ENCODE measurements around the gene CSMD2.
"Not testable (repeated sequence)": the region's sequence is repeated elsewhere in the genome, so short reads cannot be mapped to it uniquely, and the experiment has no call there.

CSMD2 gene

DNA sequence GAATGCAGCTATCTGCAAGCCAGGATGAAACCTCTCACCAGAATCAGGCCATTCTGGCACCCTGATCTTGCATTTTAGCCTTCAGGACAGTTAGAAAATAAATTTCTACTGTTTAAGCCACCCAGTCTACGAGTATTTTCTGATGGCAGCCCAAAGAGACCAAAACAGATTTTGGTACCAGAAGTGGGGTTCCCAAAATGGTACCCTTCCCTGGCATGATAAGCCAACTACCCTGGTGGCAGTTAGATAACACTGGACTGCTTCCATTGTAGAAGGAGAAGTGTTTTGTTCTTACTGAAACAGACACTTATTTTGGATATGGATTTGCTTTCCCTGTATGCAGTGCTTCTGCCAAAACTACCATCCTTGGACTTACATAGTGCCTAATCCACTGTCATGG lies 115.0 kb downstream of the CSMD2 start:
- no peak for DNase-seq

DNA sequence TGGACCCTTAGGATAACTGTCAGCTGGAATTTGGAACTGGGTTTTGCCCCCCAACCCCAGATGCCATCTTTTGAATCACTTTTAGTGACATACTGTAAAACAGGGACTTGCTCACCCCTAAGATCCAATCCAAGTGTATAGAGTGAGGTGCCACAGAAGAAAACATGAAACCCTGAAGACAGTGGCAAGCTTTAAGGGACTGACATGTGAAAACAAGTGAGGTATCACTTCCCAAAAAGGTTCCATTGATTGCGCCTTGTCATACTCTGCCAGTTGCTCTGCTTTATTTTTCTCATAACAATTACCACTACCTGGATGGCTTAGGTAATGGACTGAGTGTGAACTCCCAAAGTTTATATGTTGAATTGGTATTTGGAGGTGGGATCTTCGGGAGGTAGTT lies 115.6 kb downstream of the CSMD2 start:
- DNase-seq = no peak

DNA sequence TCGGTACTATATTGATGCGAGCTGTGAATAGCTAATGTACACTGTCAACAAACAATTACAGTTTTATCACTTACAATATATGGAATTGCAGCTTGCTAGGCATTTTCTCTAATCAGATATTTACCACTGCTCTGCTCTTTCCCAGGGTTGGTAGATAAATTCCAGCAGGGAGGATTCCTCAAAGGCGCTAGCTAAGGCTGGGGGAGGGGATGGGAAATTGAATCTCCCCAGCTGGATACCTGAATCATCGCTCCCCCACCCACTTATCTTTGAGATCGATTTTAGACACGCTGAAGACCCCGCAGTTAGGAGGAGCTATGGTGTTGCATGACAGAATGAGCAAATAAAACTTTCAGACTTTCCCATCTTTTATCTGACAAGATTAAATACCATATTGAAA lies 127.2 kb downstream of the CSMD2 start:
- no peak for DNase-seq

DNA sequence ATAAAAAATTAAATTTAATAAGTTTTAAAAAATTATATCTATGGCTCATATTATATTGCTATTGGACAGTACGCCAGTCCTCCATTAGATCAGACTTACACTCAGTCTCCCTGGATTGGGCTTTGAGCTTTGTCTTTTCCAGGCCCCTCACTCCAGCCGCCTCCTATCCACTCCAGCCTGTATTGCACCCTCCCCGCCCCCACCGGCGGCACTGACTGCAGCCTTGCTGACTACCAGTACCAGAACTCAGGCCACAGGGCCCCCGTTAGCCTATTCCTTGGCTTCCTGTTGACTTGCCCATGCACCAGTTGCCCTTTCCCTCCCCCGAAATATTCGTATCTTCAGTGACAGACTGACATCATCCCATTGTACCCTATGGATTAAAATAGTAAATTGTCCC lies 127.9 kb downstream of the CSMD2 start:
- DNase-seq = no peak

DNA sequence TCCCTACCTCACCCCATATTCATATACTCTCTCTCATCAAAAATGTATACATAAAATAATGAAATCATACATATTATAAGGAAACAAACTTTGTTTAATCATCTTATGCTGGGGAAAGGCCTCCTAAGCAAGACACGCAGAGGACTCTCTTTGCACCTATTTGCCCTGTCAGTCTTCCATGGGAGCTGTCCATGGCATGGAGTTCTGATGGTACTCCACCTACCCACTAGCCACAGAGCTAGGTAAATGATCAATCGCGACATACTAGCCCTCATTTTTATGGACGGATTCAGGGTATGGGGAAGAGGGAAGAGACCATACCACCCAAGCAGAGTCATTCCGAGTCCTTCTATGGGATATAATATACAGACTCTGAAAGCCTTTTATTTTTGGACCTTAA lies 131.0 kb downstream of the CSMD2 start:
- DNase-seq = no peak

DNA sequence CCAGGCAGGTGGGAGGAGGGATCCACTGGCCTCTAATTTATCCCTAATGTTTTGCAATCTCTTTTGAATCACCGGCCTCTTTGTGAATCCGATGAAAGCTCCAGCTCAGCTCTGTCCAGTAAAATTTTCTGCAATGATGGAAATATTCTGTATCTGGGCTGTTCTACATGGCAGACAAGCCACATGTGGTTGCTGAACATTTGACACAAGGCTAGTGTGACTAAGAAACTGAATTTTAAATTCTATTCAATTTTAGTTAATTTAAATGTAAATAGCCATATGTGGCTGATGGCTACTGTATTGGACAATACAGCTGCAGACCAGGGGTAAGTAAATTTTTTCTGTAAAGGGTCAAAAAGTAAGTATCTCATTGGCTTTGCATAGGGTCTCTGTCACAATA lies 135.1 kb downstream of the CSMD2 start:
- no peak for DNase-seq

DNA sequence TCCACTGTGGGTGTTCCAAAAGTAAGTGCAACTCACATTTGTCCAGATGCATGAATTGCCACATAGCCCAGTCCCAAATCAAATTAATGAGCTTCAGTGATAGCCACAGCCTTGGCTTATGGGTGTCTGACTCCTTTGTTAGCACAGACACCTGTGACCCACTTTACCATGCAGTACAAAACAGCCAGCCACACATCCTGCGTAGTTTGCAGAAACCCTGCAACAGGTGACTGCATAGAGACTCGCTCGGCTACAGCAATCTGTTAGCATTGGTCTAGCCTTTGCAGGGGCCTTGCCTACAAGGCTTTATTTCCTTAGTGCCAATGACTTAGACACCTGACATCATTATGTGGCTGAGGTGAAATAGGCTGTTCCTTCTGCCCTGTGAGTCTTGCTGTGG lies 135.5 kb downstream of the CSMD2 start:
- DNase-seq = no peak

DNA sequence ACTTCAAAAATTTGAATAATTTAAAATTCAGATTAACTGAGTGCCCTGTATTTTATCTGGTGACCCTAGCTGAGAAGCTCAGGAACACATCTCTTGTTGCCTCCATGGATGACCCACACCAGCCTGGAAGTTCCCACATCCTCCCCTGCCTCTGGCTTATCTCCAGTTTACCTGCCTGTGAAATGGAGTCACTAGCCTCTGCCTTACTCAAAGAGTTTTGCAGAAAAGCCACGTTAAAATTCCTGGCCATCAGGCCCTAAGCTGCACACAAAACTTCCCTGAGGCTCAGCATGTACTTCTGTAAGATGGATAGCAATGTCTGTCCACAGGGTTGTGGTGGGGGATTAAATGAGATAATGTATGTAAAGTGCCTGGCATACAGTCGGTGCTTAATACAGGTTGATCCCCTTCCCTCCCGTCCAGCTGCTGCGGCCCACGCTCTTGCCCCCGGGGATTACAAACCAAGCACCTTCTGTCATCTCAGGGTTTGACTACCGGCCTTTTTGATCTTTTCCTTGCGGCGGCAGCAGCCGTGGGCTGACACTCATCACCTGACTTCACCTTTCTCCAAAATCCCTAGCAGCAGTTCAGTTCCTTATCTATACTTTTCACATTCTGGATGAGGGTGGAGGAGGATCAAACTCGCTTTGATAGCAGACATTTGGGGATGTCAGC lies 136.5 kb downstream of the CSMD2 start:
- no peak for DNase-seq

DNA sequence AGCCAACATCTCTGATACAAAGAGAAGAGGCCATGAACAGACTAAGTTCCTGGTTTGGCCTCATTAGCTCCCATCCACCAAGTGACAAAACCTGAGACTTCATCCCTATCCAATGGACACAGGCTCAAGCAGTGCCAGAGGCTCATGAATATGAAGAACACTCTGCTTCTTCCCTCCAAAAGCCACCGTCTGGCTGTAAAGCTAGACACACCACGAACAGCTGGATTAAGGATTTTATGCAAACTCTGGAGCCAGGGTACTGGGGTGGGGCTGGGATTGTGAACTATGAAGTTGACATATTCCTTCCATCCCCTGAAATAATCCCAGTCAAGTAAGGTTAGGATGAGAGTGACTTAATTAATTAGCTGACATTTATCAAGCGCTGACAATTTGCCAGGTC lies 139.4 kb downstream of the CSMD2 start:
- no peak for DNase-seq

DNA sequence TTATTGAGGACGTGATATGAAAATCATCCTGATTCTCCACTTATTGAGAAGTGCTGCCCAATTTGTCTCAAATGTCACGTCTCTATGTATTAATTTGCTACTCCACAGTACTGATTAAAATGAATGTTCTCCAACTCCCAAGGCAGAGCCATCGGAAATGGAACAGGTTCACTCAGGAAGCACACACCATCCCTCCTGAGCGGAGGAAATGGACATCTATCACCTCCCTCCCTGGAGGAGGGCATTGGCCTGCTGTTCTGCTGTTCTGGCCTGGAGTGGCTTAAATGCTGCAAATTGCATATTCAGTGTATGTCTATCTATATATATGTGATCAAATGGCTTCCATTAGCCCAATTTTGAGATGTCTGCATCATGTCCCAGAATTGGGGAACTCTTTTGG lies 140.5 kb downstream of the CSMD2 start:
- DNase-seq = no peak

DNA sequence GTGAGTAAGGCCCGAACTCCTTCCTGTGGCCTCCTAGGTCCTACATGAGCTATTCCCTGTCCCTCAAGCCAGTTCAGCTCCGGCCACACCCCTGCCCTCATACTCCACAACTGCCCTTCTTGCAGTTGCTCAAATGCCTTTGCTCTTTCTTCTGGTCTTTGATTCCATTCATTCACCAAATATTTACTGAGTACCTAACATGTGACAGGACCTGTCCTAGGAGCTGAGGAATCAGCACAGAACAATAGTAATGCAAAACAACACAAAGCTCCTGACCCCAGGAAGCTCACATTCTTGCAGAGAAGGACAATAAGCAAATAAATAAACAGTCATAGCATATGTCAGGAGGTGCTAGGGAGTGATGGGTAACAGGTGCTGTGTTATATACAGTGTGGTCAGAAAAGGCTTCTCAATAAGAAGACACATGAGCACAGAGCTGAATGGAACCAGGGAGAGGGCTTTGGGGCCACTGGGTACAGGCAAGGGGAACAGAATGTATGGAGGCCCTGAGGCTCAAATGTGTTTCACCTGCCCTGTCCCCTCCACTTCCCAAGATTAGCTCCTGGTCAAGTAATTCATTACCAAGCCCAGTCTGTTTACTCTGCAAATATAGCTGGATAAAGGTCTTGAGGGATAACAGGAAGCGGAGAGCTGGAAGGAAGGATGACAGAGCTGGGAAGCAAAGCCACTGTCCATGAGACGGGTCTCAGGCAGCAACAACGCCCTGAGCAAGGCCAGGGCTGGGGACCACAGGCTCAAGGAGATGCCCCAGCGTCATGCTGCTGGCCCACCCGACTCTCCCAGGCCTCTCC lies 145.1 kb downstream of the CSMD2 start:
- no peak for DNase-seq

DNA sequence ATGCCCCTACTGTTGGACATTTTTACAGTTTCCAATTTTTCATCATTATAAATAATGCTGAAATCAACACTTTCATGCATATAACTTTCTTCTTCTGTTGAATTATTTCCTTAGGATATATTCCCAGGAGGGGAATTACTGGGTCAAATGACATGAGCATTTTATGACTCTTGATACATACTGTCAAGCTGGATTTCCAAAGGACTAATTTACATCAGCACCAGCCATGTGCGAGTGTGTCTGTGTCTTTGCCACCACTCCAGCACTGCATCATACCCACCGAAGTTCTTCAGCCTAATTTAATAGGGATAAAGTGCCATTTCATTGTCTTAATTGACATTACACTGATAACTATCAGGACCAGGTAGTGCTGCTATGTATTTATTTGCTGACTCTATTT lies 146.7 kb downstream of the CSMD2 start:
- no peak for DNase-seq

DNA sequence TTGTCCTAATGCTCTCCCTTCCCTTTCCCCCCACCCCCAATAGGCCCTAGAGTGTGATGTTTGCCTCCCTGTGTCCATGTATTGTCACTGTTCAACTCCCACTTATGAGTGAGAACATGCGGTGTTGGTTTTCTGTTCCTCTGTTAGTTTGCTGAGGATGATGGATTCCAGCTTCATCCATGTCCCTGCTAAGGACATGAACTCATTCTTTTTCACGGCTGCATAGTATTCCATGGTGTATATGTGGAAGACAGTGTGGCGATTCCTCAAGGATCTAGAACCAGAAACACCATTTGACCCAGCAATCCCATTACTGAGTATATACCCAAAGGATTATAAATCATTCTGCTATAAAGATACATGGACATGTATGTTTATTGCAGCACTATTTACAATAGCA lies 148.7 kb downstream of the CSMD2 start:
- DNase-seq = not testable (repeated sequence)

DNA sequence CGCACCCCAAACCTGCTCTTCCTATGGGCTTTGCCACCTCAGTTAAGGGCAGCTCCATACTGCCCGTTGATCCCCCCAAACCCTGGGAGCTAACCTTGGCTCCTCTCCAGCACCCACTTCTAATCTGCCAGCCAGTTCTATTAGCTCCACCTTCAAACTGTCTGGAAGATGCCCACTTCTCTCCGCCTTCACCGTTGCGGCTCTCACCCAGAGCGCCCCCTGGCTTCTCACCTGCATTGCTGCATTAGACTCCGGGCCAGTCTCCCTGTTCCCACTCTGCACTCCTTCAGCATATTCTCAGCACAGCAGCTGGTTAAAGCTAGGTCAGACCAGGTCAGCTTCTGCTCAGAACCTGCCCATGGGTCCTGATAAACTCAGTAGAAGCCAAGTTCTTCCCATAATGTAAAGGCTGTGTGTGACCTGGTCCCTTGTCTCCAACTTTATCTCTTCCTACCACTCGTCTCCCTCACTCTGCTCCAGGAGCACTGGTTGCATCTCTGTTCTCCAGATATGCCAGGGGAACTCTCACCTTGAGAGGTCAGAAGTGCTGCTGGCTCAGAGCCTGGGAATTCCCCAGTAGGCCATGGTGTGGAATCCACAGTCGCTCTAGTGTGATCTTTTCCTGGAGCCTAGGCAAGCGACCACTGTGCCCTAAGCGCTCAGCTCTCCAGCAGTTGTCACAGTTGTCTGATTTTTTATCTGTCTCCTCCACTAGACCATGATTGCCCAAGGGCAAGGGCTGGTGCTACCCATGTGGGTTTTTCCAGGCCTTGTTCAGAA lies 150.9 kb downstream of the CSMD2 start:
- DNase-seq = peak; percentile 28

DNA sequence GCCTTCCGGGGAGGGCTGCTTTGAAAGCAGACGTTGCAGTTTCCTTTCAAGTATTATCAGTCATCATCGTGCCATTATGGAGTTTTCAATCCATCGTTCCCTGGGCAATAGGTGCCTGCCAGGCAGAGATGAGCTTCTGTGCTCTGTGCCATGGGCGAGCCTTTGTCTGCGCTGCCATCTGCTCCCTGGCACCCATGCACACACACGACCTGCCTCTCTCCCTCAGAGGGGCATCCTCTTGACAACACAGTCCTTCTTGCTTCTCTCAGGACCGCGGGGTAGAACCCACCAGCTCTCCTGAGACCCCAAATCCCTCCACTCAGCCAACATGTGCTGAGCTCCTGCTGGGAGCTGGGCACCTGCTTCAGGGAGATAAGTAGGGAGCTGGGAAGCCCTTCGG lies 151.9 kb downstream of the CSMD2 start:
- no peak for DNase-seq

DNA sequence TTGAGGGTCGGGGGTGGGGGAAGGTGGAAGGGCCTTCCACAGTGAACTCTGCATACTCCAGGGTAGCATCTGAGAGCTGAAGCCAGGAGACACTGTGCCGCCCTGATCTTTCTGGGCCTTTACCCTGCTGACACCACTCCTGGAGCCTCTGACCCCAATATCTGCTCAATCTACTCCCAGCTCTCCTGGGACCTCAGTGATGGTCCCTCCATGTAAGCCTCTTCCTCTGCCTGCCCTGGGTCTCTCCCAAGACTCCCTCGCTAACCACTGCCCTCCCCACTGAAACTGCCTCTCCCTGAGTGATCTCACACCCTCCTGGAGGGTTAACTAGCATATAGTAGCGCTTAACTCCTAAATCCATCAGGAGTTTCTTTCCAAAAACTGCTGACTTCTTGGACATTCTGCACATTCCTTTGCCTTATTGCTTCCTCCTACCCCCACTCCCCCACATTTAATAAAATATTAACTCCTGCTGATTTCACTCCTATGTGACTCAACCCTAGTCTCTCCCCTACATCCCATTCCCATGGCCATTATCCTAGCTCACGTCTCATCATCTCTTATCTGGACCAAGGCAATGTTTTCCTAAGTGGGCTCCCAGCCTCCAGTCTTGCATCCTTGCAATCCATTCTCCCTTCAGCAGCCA lies 155.6 kb downstream of the CSMD2 start:
- DNase-seq = no peak

DNA sequence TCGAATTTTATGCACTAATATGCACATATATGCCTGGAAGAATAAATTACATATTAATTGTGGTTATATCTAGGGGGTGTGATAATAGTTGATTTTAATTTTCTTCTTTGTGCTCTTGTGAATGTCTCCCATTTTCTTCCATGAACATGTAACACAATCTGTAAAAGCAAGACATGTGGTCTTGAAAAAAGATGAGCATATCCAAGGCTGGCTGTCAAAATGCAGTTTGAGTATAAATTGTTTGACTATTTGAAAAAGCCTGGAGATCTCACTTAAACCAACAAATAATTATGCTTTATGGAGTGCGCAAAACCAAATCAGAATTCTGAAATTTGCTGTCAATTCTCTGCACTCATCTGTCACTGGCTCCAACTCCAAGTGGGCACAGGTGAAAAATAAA lies 157.3 kb downstream of the CSMD2 start:
- DNase-seq = no peak

DNA sequence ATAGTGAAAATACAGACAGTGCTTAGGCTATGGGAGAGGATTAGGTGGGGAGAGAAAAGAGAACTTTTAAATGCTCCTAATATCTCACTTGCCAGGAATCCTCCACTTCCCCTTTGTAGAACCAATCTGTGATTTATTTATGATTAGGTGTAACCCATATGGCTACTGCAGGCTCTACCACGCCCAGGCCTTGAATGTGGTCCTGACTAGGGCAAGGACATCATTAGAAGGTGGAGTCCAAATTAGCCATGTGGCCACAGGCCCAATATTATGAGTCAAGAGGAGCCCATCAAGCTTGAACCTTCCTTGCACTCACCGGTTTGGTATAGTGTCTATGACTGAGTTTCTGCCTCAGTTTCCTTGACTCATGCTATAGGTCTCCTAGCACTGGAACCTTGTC lies 159.7 kb downstream of the CSMD2 start:
- DNase-seq = no peak

DNA sequence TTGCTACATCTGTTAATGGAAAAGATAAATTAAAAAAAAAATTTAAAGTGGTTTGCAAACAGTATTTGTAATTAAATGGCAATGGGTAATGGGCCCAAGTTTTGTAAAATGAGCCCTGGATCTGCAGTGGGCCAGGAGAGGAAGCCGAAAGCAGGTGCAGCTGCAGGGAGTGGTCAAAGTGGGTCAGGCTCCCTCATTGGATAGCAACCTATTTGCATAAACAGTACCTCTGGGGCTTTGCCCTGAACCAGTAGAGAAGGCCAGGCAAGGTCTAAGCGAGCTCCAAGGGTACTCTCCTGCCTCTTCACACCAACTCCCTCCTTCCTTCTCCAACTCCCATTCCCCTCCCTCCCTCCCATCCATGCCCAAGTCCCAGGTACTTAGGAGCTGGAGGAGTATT lies 162.2 kb downstream of the CSMD2 start:
- DNase-seq = no peak

DNA sequence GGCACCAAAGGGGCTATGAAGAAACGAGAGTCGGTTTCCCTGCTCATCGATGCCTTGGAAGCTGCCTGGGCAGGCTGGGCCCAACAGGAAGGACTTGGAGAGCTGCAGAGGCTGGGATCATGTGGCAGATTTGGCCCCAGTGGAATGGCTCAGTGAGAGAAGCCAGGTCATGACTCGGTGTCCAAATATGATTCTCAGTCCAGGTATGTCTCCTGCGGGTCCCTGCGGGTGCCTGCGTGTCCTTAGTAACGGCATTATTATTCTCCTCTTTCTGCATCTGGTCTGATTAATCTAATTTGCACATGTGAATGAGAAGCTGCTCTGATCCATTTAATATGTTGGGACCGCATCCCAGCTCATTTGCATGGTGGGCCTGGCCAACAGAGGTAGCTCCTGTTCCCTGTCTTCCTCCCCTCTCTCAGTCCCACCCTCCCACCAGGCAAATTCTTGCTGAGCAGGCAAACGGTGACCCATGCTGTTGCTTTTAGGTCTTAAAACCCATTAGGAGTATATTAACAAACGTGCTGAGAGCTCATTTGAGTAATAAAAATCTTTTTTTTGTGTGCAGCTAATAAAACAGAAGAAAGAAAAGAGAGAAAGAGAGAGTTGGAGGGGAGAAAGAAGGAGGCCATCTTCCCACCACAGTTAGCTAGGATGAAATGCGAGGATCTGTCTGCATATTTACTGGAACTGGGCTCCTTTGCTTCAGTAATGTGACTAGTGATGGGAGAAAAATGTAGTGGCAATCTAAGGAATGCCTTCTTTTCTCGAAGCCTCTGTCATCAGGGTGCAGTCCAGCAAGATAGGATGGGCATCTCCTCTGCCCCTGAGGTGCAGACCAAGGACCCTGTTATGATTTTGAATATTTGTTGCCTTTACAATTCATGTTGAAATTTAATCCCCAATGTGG lies 167.6 kb downstream of the CSMD2 start:
- DNase-seq = peak; percentile 58

DNA sequence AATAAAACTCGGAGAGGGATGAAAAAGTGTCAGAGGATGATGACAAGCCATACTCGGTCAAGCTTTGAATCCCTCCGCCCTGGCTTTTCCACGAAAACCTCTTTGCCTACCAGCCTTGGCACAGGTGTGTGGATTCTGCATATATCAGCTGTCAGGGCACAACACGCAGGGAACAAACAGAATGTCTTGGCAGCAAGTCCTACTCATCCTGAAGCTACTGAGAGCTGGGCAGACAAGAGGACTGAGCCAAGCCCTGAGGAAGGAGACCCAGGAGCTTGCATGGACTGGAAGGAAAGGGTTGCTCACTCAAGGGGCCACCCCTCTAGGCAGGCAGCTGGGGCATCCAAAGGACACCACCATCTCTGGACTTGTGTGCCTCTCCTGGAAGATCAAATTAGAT lies 168.7 kb downstream of the CSMD2 start:
- DNase-seq = no peak

DNA sequence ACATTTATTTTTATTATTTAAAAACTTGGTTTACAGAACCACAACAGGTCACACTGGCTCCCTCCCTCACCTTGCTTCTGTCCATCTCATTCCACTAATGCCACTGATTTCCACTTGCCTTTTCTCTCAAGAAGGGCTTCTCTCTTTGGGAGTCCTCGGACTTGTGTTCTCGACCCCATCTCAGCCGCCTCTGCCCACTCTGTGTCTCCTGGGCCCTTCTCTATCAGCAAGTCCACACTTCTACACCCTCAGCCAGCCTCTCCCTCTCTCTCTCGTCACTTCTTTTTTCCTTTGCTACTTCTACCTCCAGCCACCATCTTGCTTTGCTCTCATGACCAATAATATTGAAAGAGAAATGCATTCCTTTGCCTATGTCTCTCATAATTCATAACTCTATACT lies 171.7 kb downstream of the CSMD2 start:
- no peak for DNase-seq
